CD14-positive monocyte (primary cell): ENCODE data around the gene CCDC169. TPM values are rescaled to one million over a fixed set of nuclear protein-coding genes. Genes with fewer than 3 reads are reported as not detected.
A peak's percentile ranks its signal among the peaks of the same experiment; 100 is the strongest.

ENCODE experiments used
- DNase-seq, 3 donors: peaks; one replicate each; pipeline ENCODE4 v3.0.0-alpha.2; 2011 to 2022
- H2AFZ ChIP-seq: 2 replicates; pipeline ENCODE4 v1.6.0; 2012; ENCODE audit warnings: mild to moderate bottlenecking, low read depth, low read length, inconsistent platforms; ENCODE audit not compliant: insufficient read depth, poor library complexity, severe bottlenecking
- H3K27ac ChIP-seq, 2 donors: 1 replicate in 1 of 2; 2 replicates in 1 of 2; pipeline ENCODE4 v1.5.1; 2012 to 2013; ENCODE audit warnings: low read length in 2 of 2, control low read depth in 1 of 2, inconsistent platforms in 1 of 2, low read depth in 1 of 2, mild to moderate bottlenecking in 1 of 2
- H3K27me3 ChIP-seq, 2 donors: one replicate each; pipeline versions ENCODE4 v1.6.0 to v1.6.1; 2011 to 2013; ENCODE audit warnings: low read length in 2 of 2; ENCODE audit not compliant: control insufficient read depth in 2 of 2, insufficient read depth in 2 of 2
- H3K36me3 ChIP-seq, 2 donors: replicated peaks in 1 of 2; 1 replicate in 1 of 2; 2 replicates in 1 of 2; pipeline versions ENCODE4 v1.5.1 to v1.6.1; 2012 to 2013; ENCODE audit warnings: low read length in 2 of 2, control low read depth in 1 of 2, inconsistent platforms in 1 of 2, mild to moderate bottlenecking in 1 of 2; ENCODE audit not compliant: insufficient read depth in 2 of 2, control insufficient read depth in 1 of 2
- H3K4me1 ChIP-seq, 2 donors: 1 replicate in 1 of 2; 2 replicates in 1 of 2; pipeline versions ENCODE4 v1.5.1 to v1.6.1; 2012 to 2013; ENCODE audit warnings: low read length in 2 of 2, control low read depth in 1 of 2, inconsistent platforms in 1 of 2, mild to moderate bottlenecking in 1 of 2, moderate library complexity in 1 of 2; ENCODE audit not compliant: insufficient read depth in 2 of 2, control insufficient read depth in 1 of 2
- H3K4me2 ChIP-seq: replicated peaks from 2 replicates; pipeline ENCODE3; 2012; ENCODE audit warnings: low read length, moderate library complexity, mild to moderate bottlenecking; ENCODE audit not compliant: poor library complexity, severe bottlenecking; ENCODE audit errors: extremely low read depth
- H3K4me3 ChIP-seq, 3 experiments: fragments of 200-600 bp in 1 of 3; sonication (generic) in 1 of 3; replicated peaks in 1 of 3; 1 replicate in 2 of 3; 2 replicates in 1 of 3; pipeline ENCODE4 v1.5.1; 2011 to 2013; ENCODE audit warnings: low read length in 3 of 3, mild to moderate bottlenecking in 3 of 3, control low read depth in 2 of 3, low read depth in 2 of 3, inconsistent platforms in 1 of 3, moderate library complexity in 1 of 3
- H3K79me2 ChIP-seq: 2 replicates; pipeline ENCODE4 v1.6.0; 2012; ENCODE audit warnings: mild to moderate bottlenecking, control low read depth, inconsistent platforms, low read length, moderate library complexity; ENCODE audit not compliant: insufficient read depth
- H3K9ac ChIP-seq: 2 replicates; pipeline ENCODE4 v1.6.0; 2017; ENCODE audit warnings: low read length, mild to moderate bottlenecking; ENCODE audit not compliant: insufficient read depth, poor library complexity, severe bottlenecking
- H3K9me3 ChIP-seq, 2 donors: replicated peaks in 1 of 2; 1 replicate in 1 of 2; 2 replicates in 1 of 2; pipeline versions ENCODE4 v1.5.1 to v1.6.1; 2012 to 2013; ENCODE audit warnings: low read length in 2 of 2, control low read depth in 1 of 2; ENCODE audit not compliant: control insufficient read depth in 1 of 2, insufficient read depth in 1 of 2
- H4K20me1 ChIP-seq: 2 replicates; pipeline ENCODE4 v1.6.0; 2012; ENCODE audit warnings: mild to moderate bottlenecking, low read length, control low read depth, moderate library complexity; ENCODE audit not compliant: insufficient read depth
- H3K27ac Mint-ChIP-seq, 7 donors: one replicate each; pipeline ENCODE4 v1.8.0; 2020; ENCODE audit warnings: mild to moderate bottlenecking in 7 of 7, mixed read lengths in 7 of 7, moderate library complexity in 6 of 7, inconsistent platforms in 2 of 7
- H3K27me3 Mint-ChIP-seq, 3 donors: one replicate each; pipeline ENCODE4 v1.8.0; 2021 to 2022; ENCODE audit warnings: low read depth in 3 of 3, mild to moderate bottlenecking in 3 of 3, mixed read lengths in 3 of 3, moderate library complexity in 3 of 3, inconsistent platforms in 1 of 3
- H3K36me3 Mint-ChIP-seq, 2 donors: one replicate each; pipeline ENCODE4 v1.8.0; 2020; ENCODE audit warnings: mixed read lengths in 2 of 2, inconsistent platforms in 1 of 2, mild to moderate bottlenecking in 1 of 2
- H3K4me1 Mint-ChIP-seq: one replicate; pipeline ENCODE4 v1.8.0; 2020; ENCODE audit warnings: mild to moderate bottlenecking, mixed read lengths
- H3K4me3 Mint-ChIP-seq, 2 donors: one replicate each; pipeline ENCODE4 v1.8.0; 2020; ENCODE audit warnings: mild to moderate bottlenecking in 2 of 2, mixed read lengths in 2 of 2, moderate library complexity in 1 of 2
- H3K9me3 Mint-ChIP-seq, 7 donors: one replicate each; pipeline ENCODE4 v1.8.0; 2020 to 2022; ENCODE audit warnings: mixed read lengths in 7 of 7, mild to moderate bottlenecking in 6 of 7, moderate library complexity in 6 of 7, inconsistent platforms in 2 of 7
- CTCF ChIP-seq: fragments of 200-600 bp; IDR thresholded peaks from one replicate; pipeline ENCODE4 v1.8.0; 2022; ENCODE audit warnings: antibody characterized with exemption, mild to moderate bottlenecking
- WGBS: methylation state at CpG from one replicate; pipeline ENCODE4 v1.1.5; 2013; ENCODE audit warnings: missing lambda C conversion rate; ENCODE audit not compliant: insufficient coverage; 5-methylcytosine and 5-hydroxymethylcytosine counted together
- intact Hi-C, 2 donors: fragments of 100-400 bp; cut with micrococcal nuclease; formaldehyde crosslinking; loops; one replicate each; pipeline versions ENCODE4 v1.15.0 to v1.15.1; 2023
- polyA plus RNA-seq, 3 donors: library from polyadenylated mRNA; depleted of rRNA in 1 of 3; unstranded in 2 of 3; stranded (reverse) in 1 of 3; fragments of 300-500 nt in 2 of 3; fragments of >200 nt in 1 of 3; fragmentation: Illumina TruSeq in 2 of 3; gene quantifications; 1 replicate in 2 of 3; 2 replicates in 1 of 3; pipeline ENCODE4 v1.2.3, GENCODE V29; 2012 to 2021

Gene CCDC169
- polyA plus RNA-seq, 3 donors: 0.03 TPM; not detected in 2

GRCh38 chr13:36331280-36331679 is 33.7 kb upstream of the CCDC169 start:
- H3K4me3 Mint-ChIP-seq: no peak overlapping the region

GRCh38 chr13:36329361-36329760 is 31.7 kb upstream of the CCDC169 start:
- Mint-ChIP-seq H3K9me3 (no peaks in the 10 kb centered on the region), H3K4me3 (no peak overlapping the region), H3K27ac (no peak overlapping the region), H3K4me1 (peaks cover 5% of the 10 kb centered on the region), H3K36me3 (peaks cover 61 to 66% of the 10 kb centered on the region in 2 donors), H3K27me3 (no peaks in the 10 kb centered on the region)
- intact Hi-C loops: no loop called here
- Histone ChIP-seq H3K4me2 (no peak overlapping the region), H3K9me3 (no peaks in the 10 kb centered on the region), H3K4me3 (no peak overlapping the region), H3K4me1 (peaks cover 0 to 4% of the 10 kb centered on the region in 2 donors), H3K36me3 (peaks cover 62 to 78% of the 10 kb centered on the region in 2 donors), H3K27ac (no peak overlapping the region), H2AFZ (no peak overlapping the region), H3K9ac (no peak overlapping the region), H3K27me3 (no peaks in the 10 kb centered on the region), H3K79me2 (peaks cover 46% of the 10 kb centered on the region), H4K20me1 (peaks cover 4% of the 10 kb centered on the region)
- no peak for DNase-seq
- TF ChIP-seq CTCF: no peak
- WGBS: no CpG with 5 or more reads among the region's 4 CpGs

More at GRCh38 chr13:36331280-36331679, 33.7 kb upstream of the CCDC169 start:
- Mint-ChIP-seq H3K27ac (peak overlapping the region in 2 of 7 donors; percentile 60 to 66), H3K27me3 (no peaks in the 10 kb centered on the region), H3K36me3 (peaks cover 51 to 56% of the 10 kb centered on the region in 2 donors), H3K9me3 (no peaks in the 10 kb centered on the region), H3K4me1 (peaks cover 5% of the 10 kb centered on the region)
- H4K20me1 ChIP-seq: peaks cover 15% of the 10 kb centered on the region
- H3K4me3 ChIP-seq: no peak overlapping the region
- peaks cover 46 to 71% of the 10 kb centered on the region in 2 donors for H3K36me3 ChIP-seq
- DNase-seq: no peak
- no peak overlapping the region for H3K4me2 ChIP-seq
- peak overlapping the region in 1 of 2 donors; percentile 1 for H3K27ac ChIP-seq
- no peak for TF ChIP-seq CTCF
- H2AFZ ChIP-seq: no peak overlapping the region
- peaks cover 65% of the 10 kb centered on the region for H3K79me2 ChIP-seq
- no peak overlapping the region for H3K9ac ChIP-seq
- peaks cover 0 to 4% of the 10 kb centered on the region in 2 donors for H3K4me1 ChIP-seq
- WGBS: no CpG with 5 or more reads among the region's 4 CpGs
- intact Hi-C loops: no loop called here
- H3K9me3 ChIP-seq: no peaks in the 10 kb centered on the region
- no peaks in the 10 kb centered on the region for H3K27me3 ChIP-seq
